GM08714 (cell line): ENCODE data around the gene DNAH6.

Source experiments
- H3K4me3 ChIP-seq: fragments of 200-500 bp; sonication (Bioruptor generic); 2 replicates; pipeline ENCODE4 v1.5.1; 2014; ENCODE audit warnings: mild to moderate bottlenecking, low read length, inconsistent platforms
- ZNF274 ChIP-seq: IDR thresholded peaks from 2 replicates; pipeline ENCODE4 v1.6.1; 2012; ENCODE audit warnings: mild to moderate bottlenecking, low read depth, low read length

The DNAH6 gene

GRCh38 chr2:84676295-84676694 lies 160.0 kb downstream of the DNAH6 start:
- TF ChIP-seq ZNF274: no peak

GRCh38 chr2:84678214-84678613 lies 161.9 kb downstream of the DNAH6 start:
- no peak overlapping the region for H3K4me3 ChIP-seq
- no peak for TF ChIP-seq ZNF274

More at GRCh38 chr2:84676295-84676694, 160.0 kb downstream of the DNAH6 start:
- H3K4me3 ChIP-seq: no peak overlapping the region

- TF ChIP-seq ZNF274: no peak
- no peak overlapping the region for H3K4me3 ChIP-seq
Observed at GRCh38 chr2:84686783-84687476, 170.6 kb downstream of the DNAH6 start.

- H3K4me3 ChIP-seq: no peak overlapping the region
- no peak for TF ChIP-seq ZNF274
Observed at GRCh38 chr2:84687498-84688149, 171.3 kb downstream of the DNAH6 start.

- no peak overlapping the region for H3K4me3 ChIP-seq
- TF ChIP-seq ZNF274: no peak
Observed at GRCh38 chr2:84690225-84690624, 173.9 kb downstream of the DNAH6 start.

GRCh38 chr2:84694088-84694622 lies 177.9 kb downstream of the DNAH6 start:
- no peak overlapping the region for H3K4me3 ChIP-seq
- TF ChIP-seq ZNF274: no peak

GRCh38 chr2:84697895-84698294 lies 181.6 kb downstream of the DNAH6 start:
- no peak overlapping the region for H3K4me3 ChIP-seq
- TF ChIP-seq ZNF274: no peak

- no peak overlapping the region for H3K4me3 ChIP-seq
- TF ChIP-seq ZNF274: no peak
Observed at GRCh38 chr2:84700006-84700405, 183.7 kb downstream of the DNAH6 start.

- no peak for TF ChIP-seq ZNF274
- H3K4me3 ChIP-seq: no peak overlapping the region
Observed at GRCh38 chr2:84701880-84702279, 185.6 kb downstream of the DNAH6 start.

GRCh38 chr2:84702941-84703340 lies 186.6 kb downstream of the DNAH6 start:
- no peak overlapping the region for H3K4me3 ChIP-seq
- no peak for TF ChIP-seq ZNF274

GRCh38 chr2:84703831-84704230 lies 187.5 kb downstream of the DNAH6 start:
- no peak for TF ChIP-seq ZNF274
- H3K4me3 ChIP-seq: no peak overlapping the region

GRCh38 chr2:84704505-84705244 lies 188.4 kb downstream of the DNAH6 start:
- no peak overlapping the region for H3K4me3 ChIP-seq
- no peak for TF ChIP-seq ZNF274

GRCh38 chr2:84705858-84706257 lies 189.6 kb downstream of the DNAH6 start:
- H3K4me3 ChIP-seq: no peak overlapping the region
- TF ChIP-seq ZNF274: no peak

GRCh38 chr2:84708442-84708841 lies 192.1 kb downstream of the DNAH6 start:
- no peak overlapping the region for H3K4me3 ChIP-seq
- no peak for TF ChIP-seq ZNF274

GRCh38 chr2:84711651-84712050 lies 195.4 kb downstream of the DNAH6 start:
- TF ChIP-seq ZNF274: no peak
- H3K4me3 ChIP-seq: no peak overlapping the region

GRCh38 chr2:84713441-84713840 lies 197.1 kb downstream of the DNAH6 start:
- no peak overlapping the region for H3K4me3 ChIP-seq
- no peak for TF ChIP-seq ZNF274
